Neuronal stem cell (in vitro differentiated cells): ENCODE measurements around the gene IQCK.

Source experiments
- DNase-seq: peaks from one replicate; pipeline ENCODE4 v3.0.0-alpha.2; 2013; ENCODE audit warnings: low spot score
- H2AFZ ChIP-seq: one replicate; pipeline ENCODE4 v1.6.1; 2013; ENCODE audit warnings: mild to moderate bottlenecking, low read length, inconsistent platforms
- H2AK5ac ChIP-seq: 2 replicates; pipeline ENCODE4 v1.6.1; 2013; ENCODE audit warnings: low read depth, mild to moderate bottlenecking, inconsistent platforms, low read length, moderate library complexity, mixed read lengths
- H2BK120ac ChIP-seq: 2 replicates; pipeline ENCODE4 v1.6.1; 2013; ENCODE audit warnings: low read depth, mild to moderate bottlenecking, inconsistent platforms, low read length, moderate library complexity, mixed read lengths
- H2BK12ac ChIP-seq: one replicate; pipeline ENCODE4 v1.6.1; 2013; ENCODE audit warnings: low read length, inconsistent platforms
- H2BK15ac ChIP-seq: 2 replicates; pipeline ENCODE4 v1.6.1; 2013; ENCODE audit warnings: mild to moderate bottlenecking, low read length, inconsistent platforms, mixed read lengths
- H2BK5ac ChIP-seq: one replicate; pipeline ENCODE4 v1.6.1; 2013; ENCODE audit warnings: inconsistent platforms, mild to moderate bottlenecking, low read length, moderate library complexity
- H3K14ac ChIP-seq: one replicate; pipeline ENCODE4 v1.6.1; 2013; ENCODE audit warnings: low read length, inconsistent platforms
- H3K18ac ChIP-seq: 2 replicates; pipeline ENCODE4 v1.6.1; 2013; ENCODE audit warnings: low read length, inconsistent platforms
- H3K23ac ChIP-seq: 2 replicates; pipeline ENCODE4 v1.6.1; 2013; ENCODE audit warnings: low read depth, mild to moderate bottlenecking, mixed read lengths, low read length, inconsistent platforms; ENCODE audit not compliant: poor library complexity
- H3K27ac ChIP-seq: replicated peaks from 3 replicates; pipeline ENCODE4 v1.5.1; 2013; ENCODE audit warnings: low read length, inconsistent platforms
- H3K27me3 ChIP-seq, 3 experiments: 2 replicates each; pipeline ENCODE4 v1.6.1; 2013; ENCODE audit warnings: low read length in 3 of 3, mild to moderate bottlenecking in 2 of 3, inconsistent platforms in 1 of 3, low read depth in 1 of 3, mixed read lengths in 1 of 3, moderate library complexity in 1 of 3; ENCODE audit not compliant: control insufficient read depth in 3 of 3, insufficient read depth in 3 of 3
- H3K36me3 ChIP-seq, 2 donors: replicated peaks in 1 of 2; 2 replicates each; pipeline ENCODE4 v1.6.1; 2013; ENCODE audit warnings: low read length in 2 of 2; ENCODE audit not compliant: control insufficient read depth in 2 of 2, insufficient read depth in 2 of 2
- H3K4ac ChIP-seq: 2 replicates; pipeline ENCODE4 v1.6.1; 2013; ENCODE audit warnings: inconsistent platforms, mild to moderate bottlenecking, low read length, moderate library complexity
- H3K4me1 ChIP-seq, 2 donors: 1 replicate in 1 of 2; 2 replicates in 1 of 2; pipeline ENCODE4 v1.6.1; 2013; ENCODE audit warnings: low read length in 2 of 2, low read depth in 1 of 2; ENCODE audit not compliant: control insufficient read depth in 2 of 2, insufficient read depth in 1 of 2
- H3K4me2 ChIP-seq: one replicate; pipeline ENCODE4 v1.6.1; 2013; ENCODE audit warnings: mild to moderate bottlenecking, low read length, inconsistent platforms; ENCODE audit not compliant: insufficient read depth, poor library complexity, severe bottlenecking
- H3K4me3 ChIP-seq, 2 donors: 2 replicates each; pipeline ENCODE4 v1.5.1; 2013; ENCODE audit warnings: low read length in 2 of 2, mild to moderate bottlenecking in 2 of 2, inconsistent platforms in 1 of 2, moderate library complexity in 1 of 2
- H3K79me1 ChIP-seq: one replicate; pipeline ENCODE4 v1.6.1; 2013; ENCODE audit warnings: low read depth, mild to moderate bottlenecking, inconsistent platforms, low read length, moderate library complexity
- H3K9ac ChIP-seq: one replicate; pipeline ENCODE4 v1.6.1; 2013; ENCODE audit warnings: mild to moderate bottlenecking, low read depth, low read length, inconsistent platforms; ENCODE audit not compliant: poor library complexity
- H3K9me3 ChIP-seq, 2 donors: replicated peaks in 1 of 2; 2 replicates each; pipeline versions ENCODE3 to v1.6.1; 2013; ENCODE audit warnings: low read length in 2 of 2, mild to moderate bottlenecking in 2 of 2, inconsistent platforms in 1 of 2, low read depth in 1 of 2, mixed read lengths in 1 of 2, moderate library complexity in 1 of 2; ENCODE audit not compliant: control insufficient read depth in 2 of 2, insufficient read depth in 1 of 2
- H4K8ac ChIP-seq: one replicate; pipeline ENCODE4 v1.6.1; 2013; ENCODE audit warnings: low read depth, mild to moderate bottlenecking, inconsistent platforms, low read length, moderate library complexity
- H4K91ac ChIP-seq: one replicate; pipeline ENCODE4 v1.6.1; 2013; ENCODE audit warnings: low read length, low read depth, mild to moderate bottlenecking, inconsistent platforms; ENCODE audit not compliant: poor library complexity
- WGBS, 2 donors: extraction: QIAGEN DNeasy Blood & Tissue Kit; methylation state at CpG; one replicate each; pipeline ENCODE4 v1.1.7; 2013; ENCODE audit warnings: missing lambda C conversion rate in 2 of 2, mixed read lengths in 1 of 2; ENCODE audit not compliant: insufficient read length in 2 of 2, insufficient replicate concordance in 1 of 2; ENCODE audit errors: extremely low coverage in 2 of 2; 5-methylcytosine and 5-hydroxymethylcytosine counted together

The IQCK gene

GRCh38 chr16:19757762-19758595, 39.9 kb downstream of the IQCK start:
- Histone ChIP-seq H2BK120ac (no peak overlapping the region), H2AFZ (no peak overlapping the region), H3K18ac (no peak overlapping the region), H3K4ac (no peak overlapping the region), H2BK12ac (no peak overlapping the region), H3K9me3 (no peaks in the 10 kb centered on the region), H3K36me3 (peaks cover 0 to 2% of the 10 kb centered on the region in 2 donors), H3K27me3 (no peaks in the 10 kb centered on the region), H4K91ac (no peak overlapping the region), H3K9ac (no peak overlapping the region), H3K27ac (no peak overlapping the region), H3K4me2 (no peak overlapping the region), H4K8ac (no peak overlapping the region), H2BK5ac (no peak overlapping the region), H2AK5ac (no peak overlapping the region), H3K14ac (no peak overlapping the region), H3K4me3 (no peak overlapping the region), H3K23ac (no peak overlapping the region), H3K4me1 (no peaks in the 10 kb centered on the region), H2BK15ac (no peak overlapping the region), H3K79me1 (no peaks in the 10 kb centered on the region)
- 100% methylated on average over 1 of the region's 8 CpGs; no CpG with 5 or more reads in 1 of the 2 donors for WGBS, 2 donors
- no peak for DNase-seq

GRCh38 chr16:19760356-19761060, 42.4 kb downstream of the IQCK start:
- no peak overlapping the region for H2BK120ac ChIP-seq
- no peak overlapping the region for H2BK12ac ChIP-seq
- no peak overlapping the region for H3K14ac ChIP-seq
- no peaks in the 10 kb centered on the region for H3K79me1 ChIP-seq
- H4K91ac ChIP-seq, result no peak overlapping the region
- no peak overlapping the region for H2AK5ac ChIP-seq
- no peak overlapping the region for H3K9ac ChIP-seq
- no peak overlapping the region for H2AFZ ChIP-seq
- H3K4me3 ChIP-seq, result no peak overlapping the region
- no peak overlapping the region for H3K4me2 ChIP-seq
- H2BK15ac ChIP-seq, result no peak overlapping the region
- DNase-seq, result no peak
- no peak overlapping the region for H3K4ac ChIP-seq
- no peak overlapping the region for H3K23ac ChIP-seq
- H3K4me1 ChIP-seq, result no peaks in the 10 kb centered on the region
- H3K9me3 ChIP-seq, result no peaks in the 10 kb centered on the region
- H2BK5ac ChIP-seq, result no peak overlapping the region
- no peak overlapping the region for H4K8ac ChIP-seq
- H3K27ac ChIP-seq, result no peak overlapping the region
- no CpG with 5 or more reads among the region's 7 CpGs for WGBS, 2 donors
- H3K36me3 ChIP-seq, result no peaks in the 10 kb centered on the region
- no peak overlapping the region for H3K18ac ChIP-seq
- H3K27me3 ChIP-seq, result no peaks in the 10 kb centered on the region

GRCh38 chr16:19765860-19766553, 47.9 kb downstream of the IQCK start:
- Histone ChIP-seq H2BK120ac (no peak overlapping the region), H2BK15ac (no peak overlapping the region), H2BK5ac (no peak overlapping the region), H3K9me3 (peaks cover 4 to 8% of the 10 kb centered on the region in 2 donors), H3K18ac (no peak overlapping the region), H2AFZ (no peak overlapping the region), H2BK12ac (no peak overlapping the region), H3K4ac (no peak overlapping the region), H3K36me3 (peaks cover 0 to 6% of the 10 kb centered on the region in 2 donors), H3K27ac (no peak overlapping the region), H3K23ac (no peak overlapping the region), H3K27me3 (no peaks in the 10 kb centered on the region), H4K8ac (no peak overlapping the region), H3K4me1 (no peaks in the 10 kb centered on the region), H2AK5ac (no peak overlapping the region), H3K79me1 (no peaks in the 10 kb centered on the region), H4K91ac (no peak overlapping the region), H3K9ac (no peak overlapping the region), H3K4me3 (no peak overlapping the region), H3K14ac (no peak overlapping the region), H3K4me2 (no peak overlapping the region)
- no CpG with 5 or more reads among the region's 6 CpGs for WGBS, 2 donors
- DNase-seq, result no peak

- no peak overlapping the region for H2AFZ ChIP-seq
- H4K8ac ChIP-seq, result no peak overlapping the region
These were observed 48.4 kb downstream of the IQCK start for GRCh38 chr16:19766554-19766884.

More at GRCh38 chr16:19766554-19766884, 48.4 kb downstream of the IQCK start:
- Histone ChIP-seq H3K9me3 (peaks cover 4 to 8% of the 10 kb centered on the region in 2 donors), H3K27ac (no peak overlapping the region), H3K36me3 (peaks cover 0 to 6% of the 10 kb centered on the region in 2 donors), H3K4me3 (no peak overlapping the region), H3K18ac (no peak overlapping the region), H4K91ac (no peak overlapping the region), H3K79me1 (no peaks in the 10 kb centered on the region), H2BK120ac (no peak overlapping the region), H2BK12ac (no peak overlapping the region), H2AK5ac (no peak overlapping the region), H3K4me2 (no peak overlapping the region), H3K27me3 (no peaks in the 10 kb centered on the region), H3K23ac (no peak overlapping the region), H3K14ac (no peak overlapping the region), H3K9ac (no peak overlapping the region), H3K4me1 (no peaks in the 10 kb centered on the region), H2BK15ac (no peak overlapping the region), H3K4ac (no peak overlapping the region), H2BK5ac (no peak overlapping the region)
- DNase-seq, result no peak
- WGBS, 2 donors, result no CpG with 5 or more reads among the region's 3 CpGs
